GM12878 (cell line): Measurements from ENCODE around the gene LAMB1. TPM values are rescaled to one million over a fixed set of nuclear protein-coding genes. Genes with fewer than 3 reads are reported as not detected.

Experiments used
- ATAC-seq: fragments of 200-7000 bp; cut with Tn5 transposase; 3 replicates; pipeline ENCODE4 v1.9.1; 2020; ENCODE audit warnings: mild to moderate bottlenecking, moderate library complexity
- BruUV-seq: library from RNA; stranded (reverse); fragments of 400-500 nt; replicated peaks from 2 replicates; lab custom pipeline; 2021; lab: Mats Ljungman, UMichigan
- CTCF ChIA-PET: fragments of 300-600 bp; sonication (Branson Sonifier 250); formaldehyde crosslinking; extraction: SDS; loops from one replicate; lab custom pipeline; 2021; ENCODE audit warnings: inconsistent platforms; lab: Yijun Ruan, JAX
- POLR2A ChIA-PET: fragments of 350-600 bp; formaldehyde crosslinking; extraction: SDS; loops from one replicate; lab custom pipeline; 2021; ENCODE audit warnings: inconsistent platforms; lab: Charles Lee
- RAD21 ChIA-PET: fragments of 300-600 bp; sonication (Branson Sonifier 250); formaldehyde crosslinking; loops from one replicate; lab custom pipeline; 2023; ENCODE audit warnings: antibody characterized with exemption; ENCODE audit not compliant: unreplicated experiment; lab: Charles Lee
- SMC1A ChIA-PET: fragments of 300-600 bp; sonication (Branson Sonifier 250); formaldehyde crosslinking; loops from one replicate; lab custom pipeline; 2023; ENCODE audit not compliant: unreplicated experiment, uncharacterized antibody; lab: Charles Lee
- DNase-seq: peaks from one replicate; pipeline ENCODE4 v3.0.0-alpha.2; 2011; ENCODE audit warnings: low read depth, low spot score
- FAIRE-seq: peaks from 3 replicates; lab custom pipeline; 2011; peaks lifted over from hg19 to GRCh38; lab: Jason Lieb, UNC
- H2AFZ ChIP-seq: 2 replicates; pipeline ENCODE4 v1.6.0; 2011; ENCODE audit warnings: low read depth, low read length, control low read depth; ENCODE audit not compliant: control insufficient read depth
- H3K27ac ChIP-seq: 2 replicates; pipeline ENCODE4 v1.5.1; 2011; ENCODE audit warnings: control low read depth; ENCODE audit not compliant: control insufficient read depth, insufficient read depth
- H3K27me3 ChIP-seq, 2 experiments: replicated peaks in 1 of 2; 2 replicates each; pipeline versions ENCODE4 v1.6.0 to v1.6.1; 2011; ENCODE audit warnings: low read length in 1 of 2; ENCODE audit not compliant: control insufficient read depth in 2 of 2, insufficient read depth in 2 of 2
- H3K36me3 ChIP-seq, 2 experiments: 2 replicates each; pipeline ENCODE4 v1.5.1; 2011; ENCODE audit warnings: low read length in 1 of 2; ENCODE audit not compliant: control insufficient read depth in 2 of 2, insufficient read depth in 2 of 2
- H3K4me1 ChIP-seq: 2 replicates; pipeline ENCODE4 v1.6.1; 2011; ENCODE audit warnings: mild to moderate bottlenecking, low read length, moderate library complexity, mixed read lengths; ENCODE audit not compliant: control insufficient read depth, insufficient read depth
- H3K4me2 ChIP-seq: 2 replicates; pipeline ENCODE4 v1.6.0; 2011; ENCODE audit warnings: control low read depth; ENCODE audit not compliant: control insufficient read depth, insufficient read depth
- H3K4me3 ChIP-seq: fragments of 200-600 bp; sonication (generic); 2 replicates; pipeline ENCODE4 v1.5.1; 2016
- H3K79me2 ChIP-seq: 2 replicates; pipeline ENCODE4 v1.6.0; 2011; ENCODE audit warnings: low read length; ENCODE audit not compliant: control insufficient read depth, insufficient read depth
- H3K9ac ChIP-seq: 2 replicates; pipeline ENCODE4 v1.8.0; 2011; ENCODE audit warnings: low read length, control low read depth, mixed read lengths; ENCODE audit not compliant: control insufficient read depth, insufficient read depth
- H3K9me3 ChIP-seq: replicated peaks from 3 replicates; pipeline ENCODE4 v1.5.1; 2011; ENCODE audit warnings: mild to moderate bottlenecking, low read length; ENCODE audit not compliant: control insufficient read depth, insufficient read depth
- H4K20me1 ChIP-seq: 2 replicates; pipeline ENCODE4 v1.6.0; 2011; ENCODE audit not compliant: control insufficient read depth, insufficient read depth
- BCL3 ChIP-seq: IDR thresholded peaks from 2 replicates; pipeline ENCODE4 v1.6.1; 2011; ENCODE audit warnings: borderline replicate concordance, low read depth, mild to moderate bottlenecking, moderate library complexity, low read length; ENCODE audit not compliant: insufficient read depth, poor library complexity, severe bottlenecking
- BRCA1 ChIP-seq: IDR thresholded peaks from 2 replicates; pipeline ENCODE4 v1.6.1; 2011; ENCODE audit warnings: low read depth, low read length, improper control_type of control experiment
- E2F8 ChIP-seq: fragments of 450-650 bp; IDR thresholded peaks from 2 replicates; pipeline ENCODE4 v1.6.1; 2018; ENCODE audit warnings: mild to moderate bottlenecking, low read depth, moderate library complexity; ENCODE audit not compliant: partially characterized antibody
- ESRRA ChIP-seq: IDR thresholded peaks from 2 replicates; pipeline ENCODE4 v1.6.1; 2012; ENCODE audit warnings: mild to moderate bottlenecking, low read length, improper control_type of control experiment
- LARP7 ChIP-seq: fragments of 450-650 bp; IDR thresholded peaks from 2 replicates; pipeline ENCODE4 v1.6.1; 2017; ENCODE audit warnings: mild to moderate bottlenecking
- MEF2B ChIP-seq: fragments of 450-650 bp; IDR thresholded peaks from 2 replicates; pipeline ENCODE4 v1.6.1; 2018; ENCODE audit warnings: mild to moderate bottlenecking, moderate library complexity; ENCODE audit not compliant: partially characterized antibody, poor library complexity, severe bottlenecking
- NFIC ChIP-seq: IDR thresholded peaks from 2 replicates; pipeline ENCODE4 v1.6.1; 2012; ENCODE audit warnings: low read depth, mild to moderate bottlenecking, inconsistent platforms, low read length, moderate library complexity
- NR2C1 ChIP-seq: fragments of 450-650 bp; IDR thresholded peaks from 2 replicates; pipeline ENCODE4 v1.6.1; 2017; ENCODE audit warnings: antibody characterized with exemption, mild to moderate bottlenecking, moderate library complexity
- PAX8 ChIP-seq: fragments of 450-650 bp; IDR thresholded peaks from 2 replicates; pipeline ENCODE4 v1.6.1; 2017; ENCODE audit warnings: mild to moderate bottlenecking, moderate library complexity
- POLR2AphosphoS5 ChIP-seq: IDR thresholded peaks from 2 replicates; pipeline ENCODE4 v1.6.1; 2011; ENCODE audit warnings: mild to moderate bottlenecking, low read length, inconsistent platforms
- STAT3 ChIP-seq: IDR thresholded peaks from 2 replicates; pipeline ENCODE4 v1.6.1; 2011; ENCODE audit warnings: low read depth, low read length, improper control_type of control experiment
- TCF7 ChIP-seq: IDR thresholded peaks from 2 replicates; pipeline ENCODE4 v1.6.1; 2014; ENCODE audit warnings: antibody characterized with exemption, borderline replicate concordance
- ZNF24 ChIP-seq: fragments of 450-650 bp; IDR thresholded peaks from 2 replicates; pipeline ENCODE4 v1.6.1; 2017; ENCODE audit warnings: antibody characterized with exemption, mild to moderate bottlenecking
- WGBS: methylation state at CpG from one replicate; pipeline ENCODE4 v1.1.6; 2016; ENCODE audit warnings: low lambda C conversion rate; ENCODE audit not compliant: insufficient replicate concordance, insufficient coverage; ENCODE audit errors: missing lambda C conversion rate; 5-methylcytosine and 5-hydroxymethylcytosine counted together
- in situ Hi-C: fragments of 300-500 bp; cut with MboI; formaldehyde crosslinking; loops from 9 replicates; pipeline ENCODE4 v1.14.3; 2018; ENCODE audit warnings: mixed read lengths
- intact Hi-C: fragments of 100-400 bp; cut with micrococcal nuclease; formaldehyde crosslinking; loops from one replicate; pipeline ENCODE4 v1.14.2; 2022; ENCODE audit not compliant: unreplicated experiment
- polyA plus RNA-seq, 11 experiments: library from polyadenylated mRNA; depleted of rRNA in 4 of 11; unstranded in 6 of 11; stranded (reverse) in 5 of 11; fragments of >200 nt; fragmentation: Nextera tagmentation in 4 of 11; fragmentation: Illumina TruSeq in 1 of 11; extraction: Ambion mirVana in 4 of 11; extraction: Trizol in 1 of 11; gene quantifications; 1 replicate in 1 of 11; 2 replicates in 10 of 11; pipeline versions ENCODE4 v1.2.1 to v1.2.3, GENCODE V29; 2011 to 2016; ENCODE audit warnings: inconsistent platforms in 2 of 11, missing spikeins in 2 of 11, low read depth in 1 of 11
- total RNA-seq, 4 experiments: library from RNA; depleted of rRNA in 3 of 4; stranded (reverse); fragments of >200 nt in 3 of 4; fragmentation: Illumina TruSeq in 1 of 4; extraction: Trizol in 1 of 4; gene quantifications; 2 replicates each; pipeline versions ENCODE4 v1.2.1 to v1.2.3, GENCODE V29; 2013 to 2021
- TF ChIP-seq, protein P1 (sequence below): fragments of 450-650 bp; IDR thresholded peaks from 2 replicates; pipeline ENCODE4 v1.6.1; 2017; ENCODE audit warnings: mild to moderate bottlenecking, moderate library complexity
- TF ChIP-seq, protein P2 (sequence below), 3 experiments: IDR thresholded peaks in 2 of 3; conservative IDR thresholded peaks in 1 of 3; 2 replicates each; pipeline ENCODE4 v1.5.1; 2011; ENCODE audit warnings: low read depth in 3 of 3, low read length in 3 of 3, mild to moderate bottlenecking in 3 of 3, control low read depth in 2 of 3, moderate library complexity in 2 of 3, inconsistent platforms in 1 of 3, mixed read lengths in 1 of 3; ENCODE audit not compliant: control insufficient read depth in 2 of 3, insufficient read depth in 1 of 3; ENCODE audit errors: extremely low read depth in 1 of 3

LAMB1 gene
- total and polyA plus RNA-seq, 10 of the 15 experiments (the other 5 are each of a cell fraction or from before 2014, with no cell fraction given): 0.05 to 2.2 (median 1.2) TPM; not detected in 4

GRCh38 chr7:107976620-107977019, 26.3 kb downstream of the LAMB1 start:
- ChIA-PET POLR2A (no interaction called here), SMC1A (no interaction called here), RAD21 (no interaction called here), CTCF (no interaction called here)
- intact Hi-C loops: no loop called here
- H3K9me3 ChIP-seq: no peaks in the 10 kb centered on the region
- no peaks in the 10 kb centered on the region for H3K79me2 ChIP-seq
- WGBS: 79% methylated on average over 1 of the region's 1 CpG
- no peaks in the 10 kb centered on the region for H3K4me1 ChIP-seq
- H3K4me3 ChIP-seq: no peak overlapping the region
- no TSS peak for BruUV-seq
- peaks cover 0 to 1% of the 10 kb centered on the region in 2 experiments; a peak in 2 of 4 replicates for H3K27me3 ChIP-seq
- in situ Hi-C loops: no loop called here
- no peak overlapping the region for H3K4me2 ChIP-seq
- no peak overlapping the region for H3K9ac ChIP-seq
- H2AFZ ChIP-seq: no peak overlapping the region
- H3K36me3 ChIP-seq: no peaks in the 10 kb centered on the region
- FAIRE-seq (peak; percentile 38), ATAC-seq (no peak), DNase-seq (no peak)
- no peaks in the 10 kb centered on the region for H4K20me1 ChIP-seq
- H3K27ac ChIP-seq: no peak overlapping the region
- TF ChIP-seq E2F8 (no peak), TCF7 (no peak), BCL3 (no peak), NR2C1 (no peak), NFIC (no peak), BRCA1 (no peak), LARP7 (no peak), STAT3 (no peak), POLR2AphosphoS5 (no peak), MEF2B (no peak), ZNF24 (no peak), PAX8 (no peak), ESRRA (no peak)
- TF ChIP-seq, protein P1, sequence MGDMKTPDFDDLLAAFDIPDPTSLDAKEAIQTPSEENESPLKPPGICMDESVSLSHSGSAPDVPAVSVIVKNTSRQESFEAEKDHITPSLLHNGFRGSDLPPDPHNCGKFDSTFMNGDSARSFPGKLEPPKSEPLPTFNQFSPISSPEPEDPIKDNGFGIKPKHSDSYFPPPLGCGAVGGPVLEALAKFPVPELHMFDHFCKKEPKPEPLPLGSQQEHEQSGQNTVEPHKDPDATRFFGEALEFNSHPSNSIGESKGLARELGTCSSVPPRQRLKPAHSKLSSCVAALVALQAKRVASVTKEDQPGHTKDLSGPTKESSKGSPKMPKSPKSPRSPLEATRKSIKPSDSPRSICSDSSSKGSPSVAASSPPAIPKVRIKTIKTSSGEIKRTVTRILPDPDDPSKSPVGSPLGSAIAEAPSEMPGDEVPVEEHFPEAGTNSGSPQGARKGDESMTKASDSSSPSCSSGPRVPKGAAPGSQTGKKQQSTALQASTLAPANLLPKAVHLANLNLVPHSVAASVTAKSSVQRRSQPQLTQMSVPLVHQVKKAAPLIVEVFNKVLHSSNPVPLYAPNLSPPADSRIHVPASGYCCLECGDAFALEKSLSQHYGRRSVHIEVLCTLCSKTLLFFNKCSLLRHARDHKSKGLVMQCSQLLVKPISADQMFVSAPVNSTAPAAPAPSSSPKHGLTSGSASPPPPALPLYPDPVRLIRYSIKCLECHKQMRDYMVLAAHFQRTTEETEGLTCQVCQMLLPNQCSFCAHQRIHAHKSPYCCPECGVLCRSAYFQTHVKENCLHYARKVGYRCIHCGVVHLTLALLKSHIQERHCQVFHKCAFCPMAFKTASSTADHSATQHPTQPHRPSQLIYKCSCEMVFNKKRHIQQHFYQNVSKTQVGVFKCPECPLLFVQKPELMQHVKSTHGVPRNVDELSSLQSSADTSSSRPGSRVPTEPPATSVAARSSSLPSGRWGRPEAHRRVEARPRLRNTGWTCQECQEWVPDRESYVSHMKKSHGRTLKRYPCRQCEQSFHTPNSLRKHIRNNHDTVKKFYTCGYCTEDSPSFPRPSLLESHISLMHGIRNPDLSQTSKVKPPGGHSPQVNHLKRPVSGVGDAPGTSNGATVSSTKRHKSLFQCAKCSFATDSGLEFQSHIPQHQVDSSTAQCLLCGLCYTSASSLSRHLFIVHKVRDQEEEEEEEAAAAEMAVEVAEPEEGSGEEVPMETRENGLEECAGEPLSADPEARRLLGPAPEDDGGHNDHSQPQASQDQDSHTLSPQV: no peak
- TF ChIP-seq, protein P2, sequence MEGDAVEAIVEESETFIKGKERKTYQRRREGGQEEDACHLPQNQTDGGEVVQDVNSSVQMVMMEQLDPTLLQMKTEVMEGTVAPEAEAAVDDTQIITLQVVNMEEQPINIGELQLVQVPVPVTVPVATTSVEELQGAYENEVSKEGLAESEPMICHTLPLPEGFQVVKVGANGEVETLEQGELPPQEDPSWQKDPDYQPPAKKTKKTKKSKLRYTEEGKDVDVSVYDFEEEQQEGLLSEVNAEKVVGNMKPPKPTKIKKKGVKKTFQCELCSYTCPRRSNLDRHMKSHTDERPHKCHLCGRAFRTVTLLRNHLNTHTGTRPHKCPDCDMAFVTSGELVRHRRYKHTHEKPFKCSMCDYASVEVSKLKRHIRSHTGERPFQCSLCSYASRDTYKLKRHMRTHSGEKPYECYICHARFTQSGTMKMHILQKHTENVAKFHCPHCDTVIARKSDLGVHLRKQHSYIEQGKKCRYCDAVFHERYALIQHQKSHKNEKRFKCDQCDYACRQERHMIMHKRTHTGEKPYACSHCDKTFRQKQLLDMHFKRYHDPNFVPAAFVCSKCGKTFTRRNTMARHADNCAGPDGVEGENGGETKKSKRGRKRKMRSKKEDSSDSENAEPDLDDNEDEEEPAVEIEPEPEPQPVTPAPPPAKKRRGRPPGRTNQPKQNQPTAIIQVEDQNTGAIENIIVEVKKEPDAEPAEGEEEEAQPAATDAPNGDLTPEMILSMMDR (IDR thresholded peaks at IDR 0.05 in 2 of 3, conservative IDR thresholded peaks at IDR 0.05 in 1 of 3; ENCODE audit: control insufficient read depth in 2 of 3, extremely low read depth in 1 of 3, insufficient read depth in 1 of 3, low read depth in 3 of 3, low read length in 3 of 3): no peak
